VCaP (cell line): ENCODE measurements around the gene PSRC1.

Source experiments
- H3K27ac ChIP-seq: fragments of 450-650 bp; 2 replicates; pipeline ENCODE4 v1.5.1; 2017
- TF ChIP-seq, protein P1 (sequence below): fragments of 450-650 bp; conservative IDR thresholded peaks from 2 replicates; pipeline ENCODE4 v1.5.1; 2017; ENCODE audit warnings: mild to moderate bottlenecking, moderate library complexity

The PSRC1 gene

DNA sequence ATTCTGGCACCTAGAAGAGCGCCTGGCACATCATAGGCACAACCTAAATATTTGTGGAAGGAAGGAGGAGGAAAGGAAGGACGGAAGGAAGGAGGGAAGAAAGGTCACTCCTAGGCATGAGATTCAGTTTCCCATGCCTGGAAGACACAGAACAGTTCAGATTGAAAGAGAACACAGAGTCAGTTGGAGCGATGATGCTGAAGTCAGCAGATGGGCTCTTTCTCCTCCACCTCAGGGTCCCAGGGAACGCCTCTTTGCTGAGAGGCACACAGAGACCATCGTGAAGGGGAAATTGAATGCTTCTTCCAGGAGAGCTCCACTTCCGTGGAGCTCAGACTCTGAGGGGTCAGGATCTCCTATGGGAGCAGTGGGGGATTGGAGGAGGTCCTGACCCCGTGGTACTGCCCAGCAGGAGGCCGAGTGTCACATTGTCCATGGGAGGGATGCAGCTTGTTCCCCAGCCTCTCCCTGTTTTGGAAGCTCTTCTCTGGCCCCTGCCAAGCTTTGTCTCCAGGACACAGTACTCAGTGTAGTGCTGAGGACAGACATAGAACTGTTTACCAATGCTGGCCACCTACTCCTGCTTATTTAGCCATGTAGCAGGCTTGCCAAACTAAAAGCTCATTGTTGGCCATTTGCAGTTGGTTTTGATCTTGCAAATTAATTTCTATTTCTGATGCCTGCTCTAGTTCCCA is 21.4 kb upstream of the PSRC1 start:
- no peak overlapping the region for H3K27ac ChIP-seq
- TF ChIP-seq, protein P1, sequence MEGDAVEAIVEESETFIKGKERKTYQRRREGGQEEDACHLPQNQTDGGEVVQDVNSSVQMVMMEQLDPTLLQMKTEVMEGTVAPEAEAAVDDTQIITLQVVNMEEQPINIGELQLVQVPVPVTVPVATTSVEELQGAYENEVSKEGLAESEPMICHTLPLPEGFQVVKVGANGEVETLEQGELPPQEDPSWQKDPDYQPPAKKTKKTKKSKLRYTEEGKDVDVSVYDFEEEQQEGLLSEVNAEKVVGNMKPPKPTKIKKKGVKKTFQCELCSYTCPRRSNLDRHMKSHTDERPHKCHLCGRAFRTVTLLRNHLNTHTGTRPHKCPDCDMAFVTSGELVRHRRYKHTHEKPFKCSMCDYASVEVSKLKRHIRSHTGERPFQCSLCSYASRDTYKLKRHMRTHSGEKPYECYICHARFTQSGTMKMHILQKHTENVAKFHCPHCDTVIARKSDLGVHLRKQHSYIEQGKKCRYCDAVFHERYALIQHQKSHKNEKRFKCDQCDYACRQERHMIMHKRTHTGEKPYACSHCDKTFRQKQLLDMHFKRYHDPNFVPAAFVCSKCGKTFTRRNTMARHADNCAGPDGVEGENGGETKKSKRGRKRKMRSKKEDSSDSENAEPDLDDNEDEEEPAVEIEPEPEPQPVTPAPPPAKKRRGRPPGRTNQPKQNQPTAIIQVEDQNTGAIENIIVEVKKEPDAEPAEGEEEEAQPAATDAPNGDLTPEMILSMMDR: no peak

DNA sequence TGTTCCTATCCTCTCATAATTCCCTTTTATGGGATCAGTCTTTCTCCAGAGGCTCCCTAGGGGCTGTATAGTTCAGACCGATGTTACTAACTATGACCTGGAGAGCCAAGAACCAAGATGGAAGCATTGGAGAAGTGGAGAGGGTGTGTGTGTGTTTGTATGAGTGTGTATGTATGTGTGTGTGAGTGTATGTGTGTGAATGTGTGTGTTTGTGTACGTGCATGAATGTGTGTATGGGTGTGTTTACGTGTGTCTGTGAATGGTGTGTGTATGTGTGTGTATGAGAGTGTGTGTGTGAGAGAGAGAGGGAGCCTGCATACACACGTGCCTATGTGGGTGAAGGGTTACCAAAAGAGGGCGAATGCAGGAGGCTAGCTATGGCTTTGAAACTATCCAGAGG is 18.9 kb upstream of the PSRC1 start:
- H3K27ac ChIP-seq: no peak overlapping the region
- TF ChIP-seq, protein P1: no peak

DNA sequence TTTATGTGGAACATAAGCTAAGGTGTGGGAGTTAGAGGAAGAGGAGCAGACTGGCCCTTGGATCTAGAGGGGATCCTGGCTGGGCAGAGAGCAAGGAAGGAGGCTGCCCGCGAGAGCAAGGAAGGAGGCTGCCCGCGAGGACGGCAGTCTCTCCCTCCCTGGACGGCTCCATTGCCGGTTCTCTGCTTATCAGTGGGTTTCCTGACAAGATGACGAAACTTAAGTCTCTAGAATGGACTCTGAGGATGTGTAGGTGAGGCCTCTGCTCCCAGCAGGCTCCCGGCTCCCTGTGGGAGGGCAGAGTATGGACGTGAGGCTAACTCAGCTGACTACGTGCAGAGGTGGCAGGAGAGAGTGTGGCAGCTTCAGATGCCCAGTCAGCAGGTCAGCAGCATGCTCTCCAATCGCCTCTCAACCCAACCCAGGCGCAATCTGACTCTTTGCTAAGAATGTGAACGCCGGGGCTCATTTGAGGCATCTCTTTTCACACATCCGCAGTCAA is 17.8 kb upstream of the PSRC1 start:
- no peak overlapping the region for H3K27ac ChIP-seq
- TF ChIP-seq, protein P1: no peak

DNA sequence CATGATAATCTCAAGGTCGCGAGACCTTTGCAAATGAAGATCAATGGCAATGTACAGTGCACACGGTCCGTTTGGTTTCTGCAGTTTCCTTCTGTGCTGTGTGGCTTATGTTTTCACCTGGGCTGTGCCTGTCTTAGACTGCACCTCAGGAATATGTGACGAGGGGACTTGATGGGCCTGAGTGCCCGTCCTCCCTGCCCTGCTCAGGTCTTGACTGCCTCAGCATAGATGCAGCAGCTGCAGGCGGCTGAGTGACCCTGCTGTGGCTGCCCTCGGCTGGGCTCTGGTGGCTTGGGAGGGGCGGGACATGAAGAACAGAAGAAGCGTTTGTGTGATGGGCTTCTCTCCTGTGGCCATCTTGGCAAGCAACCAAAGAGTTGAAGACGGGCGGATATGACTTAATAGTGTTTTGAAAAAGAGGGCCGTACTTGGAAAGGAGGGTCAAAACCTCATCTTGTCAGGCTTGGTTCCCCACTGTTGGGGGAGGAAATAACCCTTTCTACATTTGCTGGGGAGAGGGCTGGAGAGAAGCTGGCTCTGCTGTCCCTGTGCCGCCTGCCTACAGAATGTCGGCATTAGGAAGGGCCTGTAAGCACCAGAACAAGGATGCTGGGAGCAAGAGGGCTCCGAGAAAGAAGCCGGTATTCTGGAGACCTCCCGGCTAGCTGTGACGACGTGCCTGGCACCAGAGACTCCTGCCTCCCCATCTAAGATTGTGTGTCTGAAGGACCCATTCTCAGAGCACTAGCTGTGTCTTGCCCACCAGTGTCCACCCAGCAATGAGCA is 16.8 kb upstream of the PSRC1 start:
- TF ChIP-seq, protein P1: no peak
- H3K27ac ChIP-seq: peak overlapping the region; percentile 59

DNA sequence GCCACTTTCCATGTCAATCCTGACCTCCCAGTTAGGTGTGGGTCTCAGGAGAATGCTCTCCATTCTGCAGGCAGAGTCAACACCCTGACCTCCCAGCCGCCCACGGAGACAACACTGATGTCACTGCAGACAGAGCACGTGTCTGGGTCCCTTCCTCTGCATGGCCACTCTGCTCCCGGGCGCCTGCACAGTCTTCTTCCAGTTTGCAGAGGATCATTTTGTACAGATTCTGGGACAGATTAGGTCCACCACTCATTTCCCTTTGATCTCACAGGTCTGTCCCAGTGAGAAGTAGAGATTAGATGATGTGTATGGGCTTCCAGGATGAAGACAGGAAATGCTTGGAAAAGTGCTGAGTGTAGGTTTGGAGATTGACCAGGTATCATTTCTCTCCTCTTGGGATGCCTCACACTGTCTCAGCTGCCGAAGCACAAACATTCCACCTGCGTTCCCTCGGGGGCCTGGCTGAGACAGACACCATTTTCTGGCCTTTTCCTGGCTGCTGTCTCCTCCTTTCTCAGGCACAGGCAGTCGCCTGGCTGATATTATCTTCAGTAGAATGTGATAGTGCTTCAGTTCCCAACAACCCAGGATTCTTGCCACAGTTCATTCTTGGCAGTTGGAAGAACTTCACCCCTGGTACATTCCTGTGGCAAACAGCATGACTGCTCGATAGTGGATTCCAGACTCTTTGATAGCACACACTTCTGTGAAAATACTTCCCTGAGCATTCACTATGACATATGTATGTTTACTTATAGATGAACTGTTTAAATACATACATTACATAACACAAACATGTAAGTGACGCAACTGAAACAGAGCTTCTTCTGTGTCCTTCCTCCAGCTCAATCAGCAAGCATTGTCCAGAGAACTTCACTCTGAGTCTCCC is 16.0 kb upstream of the PSRC1 start:
- peak overlapping the region; percentile 59 for H3K27ac ChIP-seq
- TF ChIP-seq, protein P1: no peak

DNA sequence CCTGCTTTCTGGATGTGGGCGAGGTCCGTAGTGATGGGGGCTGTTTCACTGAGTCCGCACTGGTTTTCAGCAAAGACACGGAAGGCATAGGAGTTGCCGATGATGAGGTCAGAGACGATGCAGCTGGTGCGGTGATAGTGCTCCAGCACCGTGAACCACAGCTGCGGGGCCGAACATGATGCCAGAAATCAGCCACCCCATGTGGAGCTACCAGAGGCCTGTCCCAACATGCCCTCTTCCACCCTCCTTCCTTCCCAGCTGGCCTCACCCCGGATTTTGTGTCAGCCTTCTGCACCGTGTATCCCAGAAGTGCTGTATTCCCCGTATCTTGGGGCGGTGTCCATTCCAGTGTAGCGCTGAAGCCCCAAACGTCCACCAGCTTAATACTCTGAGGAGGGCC is 13.8 kb upstream of the PSRC1 start:
- TF ChIP-seq, protein P1: no peak
- no peak overlapping the region for H3K27ac ChIP-seq
